ENCODE results near the gene GALNT17. TPM values are rescaled to one million over a fixed set of nuclear protein-coding genes. Genes with fewer than 3 reads are reported as not detected.
A peak's percentile ranks its signal among the peaks of the same experiment; 100 is the strongest.

Gene GALNT17
- total and polyA plus RNA-seq, 2 experiments from 2014 or later, result 11.1 to 65.6 TPM

- TF ChIP-seq JUNB (IDR thresholded peaks at IDR 0.05; ENCODE audit: unreplicated experiment) (no peak), EZH2 (IDR thresholded peaks at IDR 0.05; ENCODE audit: low read depth, unreplicated experiment) (no peak), REST (IDR thresholded peaks at IDR 0.05; ENCODE audit: unreplicated experiment) (no peak)
Observed at GRCh38 chr7:71753236-71753635, 621.3 kb downstream of the GALNT17 start (continued).

GRCh38 chr7:71753956-71754664, 622.2 kb downstream of the GALNT17 start:
- DNase-seq (ENCODE audit: low spot score) (no peak), ATAC-seq (no peak)
- Mint-ChIP-seq H3K4me3 (no peak overlapping the region), H3K27ac (no peak overlapping the region), H3K4me1 (no peaks in the 10 kb centered on the region), H3K9me3 (peaks cover 24% of the 10 kb centered on the region), H3K36me3 (ENCODE audit: low read depth) (peaks cover 4% of the 10 kb centered on the region; the same call in 1 of the 3 replicates), H3K27me3 (ENCODE audit: insufficient read depth, low read depth, poor library complexity) (peaks cover 5% of the 10 kb centered on the region)
- Histone ChIP-seq H3K36me3 (ENCODE audit: insufficient read depth) (no peaks in the 10 kb centered on the region), H3K4me1 (ENCODE audit: insufficient read depth) (peaks cover 4% of the 10 kb centered on the region; the same call in 1 of the 2 replicates), H4K20me1 (replicated peaks; ENCODE audit: insufficient read depth) (no peaks in the 10 kb centered on the region), H3K9me2 (ENCODE audit: insufficient read depth) (no peaks in the 10 kb centered on the region), H3K4me2 (no peak overlapping the region), H3K79me2 (replicated peaks; ENCODE audit: insufficient read depth) (no peaks in the 10 kb centered on the region), H3F3A (replicated peaks; ENCODE audit: low read depth) (no peaks in the 10 kb centered on the region), H3K27me3 (ENCODE audit: insufficient read depth) (no peaks in the 10 kb centered on the region; the same call in 1 of the 2 replicates), H2AFZ (peak overlapping the region; percentile 72), H3K27ac (ENCODE audit: low read depth) (no peak overlapping the region), H3K4me3 (no peak overlapping the region)
- no peak for TF ChIP-seq ZNF462 (CRISPR knock-in tag; IDR thresholded peaks at IDR 0.05)
- TF ChIP-seq CTCF (conservative IDR thresholded peaks at IDR 0.05; ENCODE audit: low read depth in 2 of 2), result no peak
- no peak for TF ChIP-seq ZNF331 (CRISPR knock-in tag; IDR thresholded peaks at IDR 0.05; ENCODE audit: low read depth)
- TF ChIP-seq REST (IDR thresholded peaks at IDR 0.05; ENCODE audit: unreplicated experiment), result no peak
- no peak for TF ChIP-seq ZNF114 (CRISPR knock-in tag; IDR thresholded peaks at IDR 0.05)
- TF ChIP-seq POLR2AphosphoS5 (IDR thresholded peaks at IDR 0.05; ENCODE audit: low read depth), result no peak
- no peak for TF ChIP-seq EZH2 (IDR thresholded peaks at IDR 0.05; ENCODE audit: low read depth, unreplicated experiment)
- TF ChIP-seq JUNB (IDR thresholded peaks at IDR 0.05; ENCODE audit: unreplicated experiment), result no peak

All from GM23338 (cell line).